B cell (primary cell): Measurements from ENCODE around the gene SLC25A2.

ENCODE experiments used
- EZH2 ChIP-seq: IDR thresholded peaks from 2 replicates; pipeline ENCODE4 v1.6.1; 2012; ENCODE audit warnings: borderline replicate concordance, low read depth, mild to moderate bottlenecking, moderate library complexity, low read length; ENCODE audit not compliant: insufficient read depth, poor library complexity, severe bottlenecking
- TF ChIP-seq, protein P1 (sequence below): fragments of 200-600 bp; IDR thresholded peaks from one replicate; pipeline ENCODE4 v1.8.0; 2022; ENCODE audit warnings: antibody characterized with exemption, mild to moderate bottlenecking

DNA sequence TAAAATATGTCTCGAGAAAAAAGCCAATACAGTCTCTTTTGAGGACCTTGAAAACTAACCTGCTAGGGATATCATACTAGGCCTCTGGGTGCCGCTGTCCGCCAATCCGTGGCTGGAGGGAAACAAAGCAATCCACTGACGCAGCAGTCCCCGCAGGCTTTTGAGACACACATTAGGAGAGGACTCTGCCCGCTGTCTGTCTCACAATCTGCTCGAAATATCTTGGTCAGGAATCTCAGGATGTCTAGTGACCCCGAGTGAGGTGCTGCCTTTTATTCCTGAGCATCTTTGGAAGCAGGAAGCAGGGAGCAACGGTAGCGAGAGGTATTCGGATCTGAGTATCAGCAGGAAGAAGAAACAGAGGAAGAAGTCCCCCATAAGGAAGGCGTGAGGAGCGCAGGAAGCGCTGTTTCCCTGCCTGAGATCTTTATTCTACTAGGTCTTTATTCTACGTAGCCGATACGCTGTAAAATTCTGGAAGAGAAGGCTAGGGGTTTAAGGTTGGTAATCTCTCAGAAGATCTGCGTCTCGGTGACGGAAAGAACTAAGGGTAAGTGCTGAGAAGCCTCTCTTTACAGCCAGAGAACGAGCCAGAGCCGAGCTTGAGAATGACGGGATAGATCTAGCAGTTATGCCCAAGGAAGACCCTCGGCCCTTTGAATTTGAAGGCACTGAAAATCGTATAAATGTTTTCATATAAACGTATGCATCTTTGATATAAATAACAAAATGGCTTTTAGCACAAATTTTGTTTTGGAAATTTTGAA, 22.4 kb upstream of the SLC25A2 start:
- no peak for TF ChIP-seq EZH2
- TF ChIP-seq, protein P1, sequence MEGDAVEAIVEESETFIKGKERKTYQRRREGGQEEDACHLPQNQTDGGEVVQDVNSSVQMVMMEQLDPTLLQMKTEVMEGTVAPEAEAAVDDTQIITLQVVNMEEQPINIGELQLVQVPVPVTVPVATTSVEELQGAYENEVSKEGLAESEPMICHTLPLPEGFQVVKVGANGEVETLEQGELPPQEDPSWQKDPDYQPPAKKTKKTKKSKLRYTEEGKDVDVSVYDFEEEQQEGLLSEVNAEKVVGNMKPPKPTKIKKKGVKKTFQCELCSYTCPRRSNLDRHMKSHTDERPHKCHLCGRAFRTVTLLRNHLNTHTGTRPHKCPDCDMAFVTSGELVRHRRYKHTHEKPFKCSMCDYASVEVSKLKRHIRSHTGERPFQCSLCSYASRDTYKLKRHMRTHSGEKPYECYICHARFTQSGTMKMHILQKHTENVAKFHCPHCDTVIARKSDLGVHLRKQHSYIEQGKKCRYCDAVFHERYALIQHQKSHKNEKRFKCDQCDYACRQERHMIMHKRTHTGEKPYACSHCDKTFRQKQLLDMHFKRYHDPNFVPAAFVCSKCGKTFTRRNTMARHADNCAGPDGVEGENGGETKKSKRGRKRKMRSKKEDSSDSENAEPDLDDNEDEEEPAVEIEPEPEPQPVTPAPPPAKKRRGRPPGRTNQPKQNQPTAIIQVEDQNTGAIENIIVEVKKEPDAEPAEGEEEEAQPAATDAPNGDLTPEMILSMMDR, result peak; percentile 69
